CD4-positive, alpha-beta T cell treated with Interleukin-6 for 4 hours (primary cell): ENCODE data around the gene GAP43.

Experiments used
- DNase-seq: peaks from one replicate; pipeline ENCODE4 v3.0.0-alpha.2; 2020; ENCODE audit warnings: mixed read lengths

Gene GAP43

DNA sequence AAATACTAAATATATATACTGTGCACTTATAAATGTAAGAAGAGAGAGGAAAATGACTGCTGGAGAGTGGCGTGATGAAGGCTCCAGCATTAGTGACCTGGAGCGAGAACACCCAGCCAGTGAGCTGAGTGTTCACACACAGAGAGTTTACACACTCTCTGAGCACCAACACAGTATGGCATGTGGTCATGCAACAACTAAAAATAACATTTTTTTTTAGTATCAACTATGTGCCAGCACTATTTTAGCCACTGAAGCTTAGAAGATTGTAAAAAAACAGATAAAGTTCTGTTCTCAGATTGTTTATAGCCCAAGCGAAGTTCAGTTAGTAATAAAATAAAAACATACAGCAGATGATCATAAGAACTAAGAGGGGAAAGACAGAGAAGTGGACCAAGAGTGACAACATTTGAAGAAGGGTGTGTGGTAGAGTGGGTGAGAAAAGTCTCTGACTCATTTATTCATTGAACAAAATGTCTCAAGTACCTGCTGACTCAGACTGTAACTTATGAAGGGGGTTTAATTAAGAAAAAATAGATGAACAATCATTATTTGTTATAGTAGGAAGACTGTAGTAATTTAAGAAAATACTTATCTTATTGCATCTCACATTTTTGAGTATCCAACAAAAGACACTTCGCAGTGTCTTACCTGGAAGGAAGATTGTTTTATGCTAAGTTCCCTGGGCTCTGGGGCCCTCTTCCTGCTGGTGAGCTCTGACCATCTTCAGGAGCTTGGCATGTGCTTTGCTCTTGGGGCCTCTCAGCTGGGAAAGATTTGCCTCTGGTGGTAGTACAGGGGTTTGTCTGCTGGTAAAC is 43.8 kb downstream of the GAP43 start:
- DNase-seq = no peak

DNA sequence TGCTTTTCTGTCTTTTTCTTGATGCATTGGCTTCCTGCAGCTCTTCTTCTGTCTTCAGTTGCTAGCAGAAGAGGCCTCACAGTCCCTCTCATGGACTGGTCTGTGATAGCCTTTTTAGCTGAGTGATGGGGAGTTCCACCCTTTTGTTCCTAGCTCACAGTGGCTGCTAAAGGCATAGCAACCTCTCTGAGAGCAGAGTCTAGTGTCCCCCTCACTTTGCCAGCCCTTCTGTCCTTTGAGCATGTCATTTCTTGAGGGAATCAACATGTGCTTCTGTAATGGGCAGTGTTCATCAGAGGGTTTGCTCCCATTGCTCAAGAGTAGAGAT is 44.4 kb downstream of the GAP43 start:
- DNase-seq = no peak

DNA sequence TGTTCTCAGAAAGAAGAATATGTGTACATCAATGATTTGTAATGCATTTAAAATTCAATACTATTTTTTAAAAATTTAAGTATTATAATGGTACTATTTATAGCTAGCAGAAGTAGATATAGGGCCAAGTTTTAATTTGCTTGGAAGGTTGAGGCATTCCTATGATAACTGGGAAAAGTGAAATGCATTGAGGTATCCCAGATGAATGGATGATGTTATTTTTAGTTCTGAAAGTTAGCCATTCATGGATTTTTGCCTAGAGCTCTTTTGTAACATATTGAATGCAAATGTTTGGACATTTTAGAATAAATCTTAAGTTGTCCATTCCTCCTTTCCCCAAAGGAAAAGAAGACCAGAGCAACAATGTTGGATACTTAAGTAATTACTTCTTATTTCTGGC is 47.6 kb downstream of the GAP43 start:
- DNase-seq = no peak

DNA sequence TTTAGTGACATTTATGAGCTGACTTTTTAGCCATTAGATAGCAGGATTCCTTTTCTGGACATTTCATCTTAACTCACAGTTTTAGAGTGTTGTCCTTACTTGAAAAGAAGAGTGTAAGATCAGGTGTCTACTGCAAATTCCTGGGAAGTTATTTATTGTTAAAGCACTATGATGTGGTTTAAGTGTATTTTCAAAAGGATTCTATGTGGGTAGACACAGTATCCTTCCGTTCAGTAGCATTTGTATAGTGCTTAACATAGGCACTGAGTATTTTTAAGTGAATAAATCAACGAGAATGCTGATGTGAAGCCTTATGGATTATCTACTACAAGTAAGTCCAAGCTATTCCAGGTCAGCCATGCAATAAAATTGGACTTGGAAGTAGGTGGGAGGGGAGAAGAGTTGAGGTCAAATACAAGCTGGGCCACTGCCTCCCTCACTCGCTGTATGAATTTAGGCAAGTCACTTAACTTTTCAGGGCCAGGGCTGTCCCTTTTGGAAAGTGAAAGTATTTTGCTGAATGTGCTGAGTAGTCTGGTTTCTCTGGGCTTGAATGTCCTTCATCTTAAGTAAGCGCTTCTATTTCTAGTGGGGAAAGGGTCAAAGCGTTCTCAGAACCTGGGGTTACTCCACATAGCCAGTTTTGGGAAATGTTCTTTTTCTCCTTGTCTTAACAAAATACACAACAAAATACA is 48.6 kb downstream of the GAP43 start:
- DNase-seq = no peak

DNA sequence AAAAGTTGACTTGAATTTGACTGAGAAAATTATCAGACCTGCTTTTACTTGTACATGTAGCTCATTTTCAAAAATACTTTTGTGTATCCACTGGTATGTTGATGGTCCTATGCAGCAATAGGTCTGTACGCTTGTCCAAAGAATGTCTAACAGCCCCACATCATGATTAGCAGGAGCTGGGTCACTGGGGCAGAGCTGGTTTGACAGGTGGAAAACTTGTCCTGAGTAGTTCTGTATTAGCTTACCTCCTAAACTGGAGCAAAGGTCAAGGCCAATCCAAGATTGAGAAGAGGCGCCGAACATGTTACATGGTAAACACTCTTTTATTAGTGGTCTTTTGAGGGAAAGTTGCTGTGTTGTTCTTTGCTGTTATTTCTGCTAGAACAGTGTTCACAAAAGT is 50.6 kb downstream of the GAP43 start:
- no peak for DNase-seq

DNA sequence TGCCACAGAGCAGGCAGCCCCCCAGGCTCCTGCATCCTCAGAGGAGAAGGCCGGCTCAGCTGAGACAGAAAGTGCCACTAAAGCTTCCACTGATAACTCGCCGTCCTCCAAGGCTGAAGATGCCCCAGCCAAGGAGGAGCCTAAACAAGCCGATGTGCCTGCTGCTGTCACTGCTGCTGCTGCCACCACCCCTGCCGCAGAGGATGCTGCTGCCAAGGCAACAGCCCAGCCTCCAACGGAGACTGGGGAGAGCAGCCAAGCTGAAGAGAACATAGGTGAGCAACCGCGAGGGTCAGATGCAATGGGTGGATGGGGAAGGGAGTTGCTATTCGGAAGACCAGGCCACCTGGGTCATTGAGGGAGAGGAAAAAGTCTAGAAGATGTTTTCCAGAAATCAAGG is 53.0 kb downstream of the GAP43 start:
- no peak for DNase-seq

DNA sequence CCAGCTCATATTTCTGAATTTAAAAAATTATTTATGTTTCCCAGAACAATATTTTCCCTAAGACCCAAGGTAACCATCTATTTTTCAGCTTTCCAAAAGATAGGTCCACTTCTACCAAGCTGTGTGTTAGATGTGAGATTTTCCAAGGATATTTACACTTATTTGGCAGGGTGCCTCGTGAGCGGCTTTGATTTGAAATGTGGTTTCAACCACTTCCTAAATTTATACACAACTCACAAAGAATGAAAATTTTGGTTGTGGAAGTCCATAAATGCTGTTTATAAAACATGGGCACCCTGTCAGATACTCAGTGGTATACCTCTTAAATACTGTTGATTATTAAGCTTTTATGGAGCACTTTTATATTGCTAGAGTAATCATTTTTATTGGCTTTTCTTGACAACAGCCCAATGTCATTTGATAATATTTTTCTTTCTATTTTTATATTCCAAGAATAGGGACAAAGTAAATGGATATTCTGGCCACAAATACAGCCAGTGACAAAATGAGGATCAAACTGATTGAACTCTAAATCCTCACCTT is 57.6 kb downstream of the GAP43 start:
- DNase-seq = no peak

DNA sequence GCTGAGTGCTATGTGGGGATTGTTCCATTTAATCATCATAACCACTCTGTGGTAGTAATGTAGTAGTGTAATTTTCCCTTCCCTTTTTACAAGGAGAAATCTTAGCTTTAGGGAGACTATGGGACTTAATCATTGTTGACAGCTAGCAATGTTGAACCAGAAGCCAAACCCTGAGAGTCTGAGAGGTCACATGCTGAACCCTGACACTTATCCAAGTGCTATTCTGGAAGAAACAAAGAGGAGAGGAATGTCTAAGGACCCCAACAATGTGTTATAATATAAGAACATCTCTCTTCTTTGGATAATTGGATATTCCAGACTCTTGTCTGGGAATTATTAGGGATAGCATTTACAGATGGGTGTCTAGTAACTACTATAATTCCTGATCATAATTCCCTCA is 58.4 kb downstream of the GAP43 start:
- no peak for DNase-seq

DNA sequence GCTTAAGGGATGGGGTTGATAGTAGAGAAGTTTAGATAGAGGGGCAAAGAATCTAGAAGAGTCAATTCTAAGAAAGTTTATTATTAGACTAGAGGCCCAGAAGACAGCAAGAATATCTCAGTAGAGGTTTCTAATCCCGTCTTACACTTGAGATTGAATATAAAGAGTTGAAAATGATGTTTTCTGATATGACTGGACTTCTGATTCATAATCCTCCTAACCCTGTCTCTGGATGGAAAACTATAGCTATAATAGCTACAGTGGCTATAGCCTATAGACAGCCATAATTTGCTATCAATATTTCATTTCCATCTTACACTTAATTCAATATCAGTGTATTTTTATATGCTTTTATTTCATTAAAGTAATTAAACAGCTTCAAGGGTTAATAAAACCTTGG is 60.0 kb downstream of the GAP43 start:
- DNase-seq = no peak

DNA sequence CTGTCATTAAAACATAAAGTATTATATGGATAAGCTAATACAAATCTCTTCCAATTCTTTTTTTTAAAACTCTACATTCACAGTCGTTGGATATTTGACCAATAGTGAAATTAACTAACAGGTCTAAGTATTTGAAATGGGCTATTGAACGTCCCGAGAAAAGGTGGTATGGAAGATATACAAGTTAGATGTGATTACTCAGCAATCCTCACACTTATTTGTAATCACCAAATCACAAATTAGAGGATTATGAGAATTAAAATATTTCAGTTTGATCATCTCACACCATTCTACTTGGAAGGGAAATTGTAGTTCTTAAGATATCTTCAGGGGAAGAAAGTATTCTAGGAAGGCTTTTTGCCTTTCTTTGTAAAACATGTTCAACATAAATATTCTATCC is 60.5 kb downstream of the GAP43 start:
- DNase-seq = no peak

DNA sequence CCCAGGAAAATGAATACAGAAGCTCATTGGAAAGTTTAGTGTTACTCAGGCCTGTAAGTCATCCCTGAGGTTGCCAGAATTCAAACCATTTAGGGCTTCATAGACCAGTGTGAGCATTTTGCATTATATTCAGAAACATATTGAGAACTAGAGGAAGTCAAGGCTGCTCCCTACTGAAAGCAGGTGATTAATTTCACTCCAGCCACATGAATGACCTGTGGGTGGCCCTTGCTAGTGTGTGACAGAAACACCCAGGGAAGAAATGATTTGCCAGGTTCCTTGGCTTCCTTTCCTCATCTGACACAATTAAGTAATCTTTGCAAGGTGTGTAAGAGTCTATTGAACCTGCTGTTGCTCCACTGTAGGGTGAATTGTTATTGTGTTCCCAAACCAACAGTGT is 61.8 kb downstream of the GAP43 start:
- DNase-seq = no peak

DNA sequence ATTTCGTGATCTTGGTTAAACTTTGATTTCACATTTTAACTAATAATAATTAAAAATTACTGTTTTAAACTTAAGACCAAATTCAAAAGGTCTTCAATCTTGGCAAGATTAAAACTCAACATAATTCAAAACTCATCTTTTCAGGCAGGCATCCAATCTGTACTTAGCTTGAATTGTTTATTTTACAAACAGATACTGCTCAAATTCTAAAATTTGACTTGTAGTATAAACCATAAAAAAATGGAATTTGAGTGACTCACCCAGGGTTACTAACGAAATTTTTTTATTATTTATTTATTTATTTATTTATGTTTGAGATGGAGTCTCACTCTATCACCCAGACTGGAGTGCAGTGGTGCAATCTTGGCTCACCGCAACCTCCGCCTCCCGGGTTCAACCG is 64.4 kb downstream of the GAP43 start:
- DNase-seq = no peak

DNA sequence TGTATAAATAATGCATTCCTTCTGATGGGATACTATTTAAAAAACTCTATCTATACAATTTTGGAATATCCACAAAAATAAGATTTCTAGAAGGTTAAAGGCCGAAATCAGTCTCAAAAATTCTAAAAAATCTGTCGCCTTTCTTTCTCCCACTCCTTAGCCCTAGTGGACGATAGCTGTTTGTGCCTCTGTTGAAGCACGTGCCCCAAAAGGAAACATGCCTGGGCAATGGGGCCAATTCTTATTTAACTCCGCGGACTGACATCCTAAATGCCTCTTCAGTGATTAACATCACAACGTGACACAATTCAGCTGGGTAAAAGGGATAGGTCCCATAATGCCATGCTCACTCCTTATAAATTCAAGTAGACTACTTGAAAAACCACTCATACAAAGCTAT is 65.1 kb downstream of the GAP43 start:
- no peak for DNase-seq

DNA sequence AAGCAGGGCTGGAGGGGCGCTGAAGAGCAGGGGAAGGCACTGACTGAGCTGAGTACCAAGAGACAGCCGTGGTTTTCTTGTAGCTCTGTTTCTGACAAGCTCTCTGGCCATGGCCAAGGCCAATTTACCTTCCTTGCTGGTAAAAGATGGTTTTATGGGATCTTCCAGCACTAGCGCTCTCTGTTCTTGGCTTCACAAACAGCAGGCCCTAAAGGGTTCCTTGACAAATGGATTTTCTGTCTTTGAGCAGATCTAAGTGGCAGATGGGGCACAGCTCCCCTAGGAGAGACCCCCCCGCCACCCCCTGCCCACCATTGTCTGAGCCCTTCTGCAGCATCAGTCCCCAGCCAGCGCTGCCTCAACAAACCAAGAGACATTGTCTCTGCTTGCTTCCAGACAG is 66.6 kb downstream of the GAP43 start:
- DNase-seq = no peak

DNA sequence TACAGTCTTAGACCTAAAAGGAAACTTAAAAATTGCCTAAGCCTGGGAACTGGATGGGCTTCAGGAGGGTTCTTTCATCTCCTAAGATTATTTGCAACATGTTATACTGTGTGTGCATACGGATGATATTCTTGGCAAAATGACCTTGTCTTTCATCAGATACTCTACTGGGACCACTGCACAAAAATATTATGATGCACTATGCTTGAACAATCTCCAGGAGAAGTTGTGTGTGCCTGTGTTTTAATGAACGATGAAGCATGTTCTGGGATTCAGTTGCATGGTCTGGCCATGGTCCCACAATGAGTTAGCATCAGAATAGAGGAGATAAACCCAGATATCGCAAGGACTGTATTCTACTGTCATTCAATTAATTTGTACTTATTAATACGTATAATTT is 68.7 kb downstream of the GAP43 start:
- no peak for DNase-seq

DNA sequence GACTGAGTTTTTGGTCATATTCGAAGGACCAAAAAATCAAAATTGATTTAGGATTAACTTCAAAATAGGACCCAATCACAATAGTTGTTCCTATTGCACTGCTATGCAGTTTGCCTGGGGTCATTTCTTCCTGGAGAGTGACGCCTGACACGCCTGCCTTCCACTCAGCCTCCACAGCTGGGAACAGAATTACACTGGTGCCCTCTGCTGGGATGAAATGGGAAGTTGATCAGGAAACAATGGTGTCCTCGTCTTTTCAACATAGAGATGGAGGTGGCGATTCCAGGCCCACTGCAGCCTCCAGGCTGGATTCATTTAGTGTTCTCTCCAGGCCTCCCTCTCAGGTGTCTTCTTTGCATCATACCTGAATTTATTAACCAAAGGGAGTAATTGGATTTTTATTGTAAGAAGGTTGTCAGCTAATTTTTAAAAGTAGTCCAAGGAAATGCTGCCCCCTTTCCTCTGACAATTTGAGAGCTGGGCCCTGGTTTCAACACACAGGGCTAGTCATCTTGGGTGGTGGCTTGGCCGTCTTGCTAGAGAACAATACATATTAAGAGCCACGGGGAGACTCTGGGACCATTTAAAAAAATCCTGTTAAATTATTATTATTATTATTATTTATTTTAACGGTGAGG is 69.7 kb downstream of the GAP43 start:
- peak; percentile 70 for DNase-seq

DNA sequence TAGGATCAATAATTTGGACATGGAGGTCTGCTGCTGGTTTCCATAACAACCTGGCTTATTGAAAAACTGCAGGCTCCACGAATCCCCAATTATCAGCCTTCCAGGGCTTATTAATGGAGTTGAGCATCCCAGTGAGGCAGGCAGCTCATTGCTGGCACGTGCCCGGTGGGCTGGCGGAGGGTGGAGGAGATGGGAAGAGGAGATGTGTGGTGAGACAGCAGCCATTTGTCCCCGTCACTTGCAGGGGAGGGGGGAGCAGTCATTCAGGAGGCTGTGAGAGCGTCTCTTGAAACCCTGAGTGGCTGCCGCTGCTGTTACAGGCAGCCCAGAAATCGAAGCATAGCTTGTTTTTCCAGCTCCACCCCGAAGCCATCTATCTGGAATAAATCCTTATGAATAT is 70.6 kb downstream of the GAP43 start:
- no peak for DNase-seq

DNA sequence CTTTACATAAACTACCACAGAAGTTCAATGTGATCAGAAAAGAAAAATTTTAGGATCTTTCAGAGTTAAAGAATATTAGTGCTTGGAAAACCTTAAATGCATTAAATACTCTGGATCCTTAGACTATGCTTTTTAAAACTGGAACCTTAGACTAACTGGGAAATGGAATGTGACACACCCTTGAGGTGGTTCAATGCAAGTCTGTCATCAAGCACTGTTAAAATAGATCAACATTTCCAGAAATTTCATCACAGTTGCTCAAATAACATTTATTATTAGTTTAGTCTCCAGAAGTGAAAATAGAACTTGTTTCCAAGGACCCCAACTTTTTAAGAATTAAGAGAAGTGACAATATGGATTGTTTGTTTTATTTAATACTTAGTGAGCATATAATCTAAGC is 71.8 kb downstream of the GAP43 start:
- no peak for DNase-seq

DNA sequence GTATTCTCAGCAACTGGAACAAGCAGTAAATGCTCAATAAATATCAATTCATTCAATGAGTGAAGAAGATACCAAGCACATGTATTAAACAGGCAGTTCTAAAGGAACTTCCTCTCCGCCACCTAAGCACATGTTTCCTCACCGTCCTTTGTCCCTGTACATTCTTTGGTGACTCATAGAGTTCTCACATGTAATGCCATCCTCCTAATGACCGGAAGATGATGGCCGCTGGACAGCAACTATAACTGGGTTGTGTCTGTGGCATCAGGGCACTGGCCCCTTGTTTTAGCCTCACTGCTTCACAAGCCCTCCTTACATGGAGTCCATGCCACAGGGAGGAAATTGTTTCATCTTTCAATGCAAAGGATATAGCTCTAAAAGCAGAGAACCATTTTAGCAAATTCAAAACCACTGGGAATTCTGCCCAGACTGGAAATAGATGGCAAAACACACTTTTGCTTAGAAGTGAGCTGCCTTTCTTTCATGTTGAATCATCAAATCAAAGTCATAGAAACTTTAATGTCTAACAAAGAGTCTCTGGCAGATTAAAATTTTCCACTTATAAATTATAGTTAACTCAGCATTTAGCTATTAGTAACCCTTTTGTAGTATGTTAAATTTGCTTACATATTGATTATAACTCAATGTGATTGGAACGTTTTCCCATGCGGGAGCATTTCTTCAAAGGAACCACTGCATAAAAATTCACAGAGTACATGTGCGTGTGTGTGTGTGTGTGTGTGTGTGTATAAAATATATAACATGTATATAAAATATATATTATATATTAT is 74.1 kb downstream of the GAP43 start:
- no peak for DNase-seq

DNA sequence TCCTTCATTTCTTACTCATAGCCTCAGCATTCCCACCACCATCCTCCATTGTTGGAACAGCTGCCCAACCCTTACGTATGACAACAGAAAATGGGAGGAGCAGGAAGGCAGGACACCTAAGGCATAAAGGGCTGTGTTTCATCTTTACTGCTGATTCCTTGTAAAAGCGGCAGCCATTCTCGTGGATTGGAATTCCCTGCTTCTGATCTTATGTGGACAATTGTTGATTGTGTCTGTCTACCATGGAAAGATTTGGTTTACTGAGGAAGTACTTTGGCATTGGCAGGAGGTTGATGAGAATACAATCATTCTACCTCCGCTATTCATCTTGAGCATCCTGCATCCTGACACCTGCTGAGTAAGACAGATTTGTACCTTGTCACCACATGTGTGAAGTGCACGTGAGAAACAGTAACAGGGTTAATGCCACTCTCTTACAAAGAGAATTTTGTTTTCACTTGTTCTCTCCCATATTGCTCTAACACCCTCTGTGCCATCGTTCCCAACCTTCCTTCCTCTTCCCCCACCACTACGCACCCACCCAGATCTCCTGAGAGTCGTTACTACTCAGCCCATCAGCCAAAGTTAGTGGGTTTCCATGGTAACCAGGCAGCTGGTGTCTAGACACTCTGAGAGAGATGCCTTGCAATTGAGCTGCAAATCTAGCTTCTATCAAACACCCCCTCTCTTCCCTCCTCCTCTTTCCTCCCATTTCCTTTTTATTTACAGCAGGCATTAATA is 75.7 kb downstream of the GAP43 start:
- DNase-seq = no peak

DNA sequence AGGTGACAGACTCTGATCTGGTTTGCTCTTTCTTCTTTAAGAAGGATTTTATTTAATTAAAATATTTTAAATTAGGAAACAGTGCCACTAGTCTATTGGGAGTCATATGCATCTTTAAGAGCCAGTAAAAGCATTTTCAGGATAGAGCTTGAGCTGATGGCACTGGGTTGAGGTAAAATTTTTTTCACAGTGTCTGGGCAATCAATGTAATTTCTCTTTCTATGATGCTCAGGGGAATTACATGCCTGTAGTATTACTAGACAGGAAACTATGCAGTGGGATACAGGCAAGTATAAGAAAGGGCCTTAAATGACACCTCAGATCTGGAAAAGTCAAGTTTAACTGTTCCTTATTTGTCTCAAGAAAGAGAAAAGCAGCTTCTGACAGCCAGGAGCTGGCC is 76.4 kb downstream of the GAP43 start:
- DNase-seq = no peak

DNA sequence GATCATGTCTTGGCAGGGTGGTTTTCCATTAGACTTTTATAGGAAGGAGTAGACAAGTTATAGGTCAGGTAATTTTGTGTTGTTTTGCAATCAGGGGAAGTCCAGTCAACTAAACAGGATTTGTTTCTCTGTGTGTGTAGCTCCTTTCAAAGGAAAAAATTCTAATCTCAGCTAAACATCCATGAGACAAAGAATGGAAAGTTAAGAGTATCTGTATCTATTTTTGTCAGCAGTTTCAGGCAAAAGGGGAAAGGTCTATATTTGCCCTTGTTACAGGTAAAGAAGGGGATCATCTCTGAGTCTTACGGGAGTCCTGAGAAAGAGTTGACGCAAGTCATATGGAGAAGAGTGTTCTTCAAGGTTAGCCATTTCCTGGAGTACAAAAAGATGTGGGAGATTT is 79.3 kb downstream of the GAP43 start:
- DNase-seq = no peak
